CD4-positive, alpha-beta T cell treated with Interferon alpha-2 for 1 hour (primary cell): ENCODE measurements around the gene RPL34.
"Not testable (repeated sequence)": the region's sequence is repeated elsewhere in the genome, so short reads cannot be mapped to it uniquely, and the experiment has no call there.

Experiments used
- DNase-seq, 2 donors: peaks; one replicate each; pipeline ENCODE4 v3.0.0-alpha.2; 2020 to 2022

Gene RPL34

DNA sequence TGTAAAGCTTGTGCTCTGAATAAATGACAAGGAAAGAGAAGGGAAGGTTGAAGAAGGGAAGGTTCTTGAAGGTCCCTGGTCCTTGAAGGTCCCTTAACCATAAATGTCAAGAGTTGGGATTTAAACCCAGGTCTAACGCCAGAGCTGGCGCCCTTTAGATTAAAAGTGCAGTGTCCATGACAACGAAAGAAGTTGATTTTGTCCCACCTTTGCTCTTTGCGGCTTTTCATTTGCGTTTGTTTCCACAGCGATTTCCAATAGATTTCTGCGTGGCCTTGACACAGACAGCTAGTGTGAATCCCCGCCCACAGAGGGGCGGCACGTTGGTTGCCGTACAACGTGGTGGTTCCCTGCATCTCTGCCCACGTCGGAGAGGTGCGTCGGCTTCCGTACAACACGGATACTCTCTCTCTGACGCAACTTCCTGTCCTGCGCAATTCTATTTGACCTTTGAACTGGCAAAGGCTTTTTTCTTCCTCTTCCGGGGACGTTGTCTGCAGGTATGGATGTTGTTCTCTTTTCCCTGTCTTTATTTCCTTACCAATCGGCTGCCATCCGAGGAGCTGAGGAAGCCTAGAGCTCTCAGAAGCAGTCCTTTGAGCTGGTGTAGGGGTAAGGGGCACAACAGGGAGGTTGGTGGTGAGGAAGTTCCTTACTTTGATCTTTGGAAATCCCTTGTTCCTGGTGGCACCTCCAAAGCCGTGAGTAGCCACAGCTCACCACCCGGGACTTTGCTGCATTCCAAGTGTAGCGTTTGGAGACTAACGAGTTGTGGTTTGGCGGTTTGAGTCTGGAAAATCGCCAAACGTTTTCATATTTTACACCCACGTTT lies at the start of gene RPL34:
Gene RPL34 (plus strand): TSS at position 476 of the 832 bp plus-strand sequence. CDS start 1,384 bp downstream, outside the sequence.
- DNase-seq: peak; percentile 98

GRCh38 chr4:108570993-108571569 lies 49.3 kb upstream of the RPL34 start:
- DNase-seq: no peak

DNA sequence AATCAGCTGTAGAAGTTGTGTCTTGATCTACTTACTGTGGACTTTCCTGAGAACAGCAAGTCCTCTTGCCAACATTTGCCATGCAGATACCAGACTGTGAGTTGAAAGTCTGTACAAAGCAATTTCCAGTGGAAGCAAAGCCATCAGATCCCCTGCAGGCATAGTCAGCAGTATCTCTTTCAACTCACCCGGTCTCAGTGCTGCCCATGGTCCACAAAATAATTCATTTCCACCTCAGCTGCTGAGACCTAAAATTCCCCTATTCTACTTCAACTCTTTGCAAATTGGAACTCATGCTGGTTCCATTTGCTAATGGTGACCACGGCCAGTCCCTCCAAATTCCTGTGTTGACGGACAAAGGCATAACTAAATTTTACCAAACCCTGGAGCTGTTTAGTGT lies 46.0 kb upstream of the RPL34 start:
- no peak for DNase-seq

DNA sequence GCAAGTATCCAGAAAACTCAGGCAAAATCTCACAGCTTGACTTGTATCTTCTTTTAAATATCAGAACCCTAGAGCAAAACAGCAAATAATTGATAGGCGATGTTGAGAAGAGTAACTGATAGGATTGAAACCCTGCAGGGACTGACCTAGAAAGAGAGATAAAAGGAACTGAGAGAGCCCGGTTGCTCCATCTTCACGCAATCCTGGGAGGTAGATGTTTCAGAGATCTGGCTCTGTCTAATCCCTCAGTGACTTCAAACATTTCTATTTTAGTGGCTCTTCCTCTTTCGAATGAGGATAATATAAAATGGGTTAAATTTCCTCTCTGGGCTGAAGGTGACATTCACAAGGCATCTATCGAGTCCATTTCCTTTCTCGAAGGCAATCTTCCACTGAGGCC lies 39.3 kb upstream of the RPL34 start:
- DNase-seq: no peak

- no peak for DNase-seq
Measured at GRCh38 chr4:108586778-108587177, 33.6 kb upstream of the RPL34 start.

DNA sequence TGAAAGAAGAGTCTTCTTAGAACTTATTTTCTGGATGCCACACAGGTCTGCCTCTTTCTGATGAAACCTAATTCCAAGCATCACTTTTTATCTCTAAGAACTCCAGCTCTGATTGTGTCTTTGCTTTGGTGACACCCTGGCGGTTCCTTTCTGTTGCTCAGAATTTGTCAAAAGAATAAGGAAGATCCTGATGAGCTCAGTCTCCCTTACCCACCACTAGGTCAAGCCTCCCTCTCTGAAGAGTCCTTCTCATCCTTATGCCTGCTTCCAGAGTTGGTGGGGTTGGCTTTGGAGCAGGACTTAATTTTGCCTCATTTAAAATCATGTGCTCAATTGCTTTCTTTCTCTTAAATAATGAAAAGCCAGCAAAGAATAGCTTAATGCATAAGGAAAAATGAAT lies 31.5 kb upstream of the RPL34 start:
- DNase-seq: no peak

- no peak for DNase-seq
Measured at GRCh38 chr4:108589961-108590360, 30.4 kb upstream of the RPL34 start.

- no peak for DNase-seq
Measured at GRCh38 chr4:108590776-108591175, 29.6 kb upstream of the RPL34 start.

- no peak for DNase-seq
Measured at GRCh38 chr4:108592674-108592986, 27.7 kb upstream of the RPL34 start.

- DNase-seq: not testable (repeated sequence)
Measured at GRCh38 chr4:108594296-108594695, 26.1 kb upstream of the RPL34 start.

DNA sequence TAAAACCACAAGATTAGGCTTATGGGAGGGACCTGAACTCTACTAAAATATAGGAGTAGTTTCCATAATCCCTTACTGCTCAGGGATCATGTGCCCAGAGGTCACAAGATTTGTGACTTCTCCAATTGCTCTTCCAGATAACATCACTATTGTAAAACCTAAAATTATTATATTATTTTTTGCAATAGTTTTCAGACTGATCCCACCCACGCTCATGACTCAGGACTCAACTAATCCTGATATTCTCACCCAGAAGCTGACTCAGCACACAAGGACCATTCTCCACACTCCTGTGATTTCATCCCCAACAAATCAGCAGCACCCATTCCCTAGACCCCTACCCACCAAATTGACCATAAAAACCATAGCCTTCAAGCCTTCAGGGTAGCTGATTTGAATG lies 24.0 kb upstream of the RPL34 start:
- no peak for DNase-seq

DNA sequence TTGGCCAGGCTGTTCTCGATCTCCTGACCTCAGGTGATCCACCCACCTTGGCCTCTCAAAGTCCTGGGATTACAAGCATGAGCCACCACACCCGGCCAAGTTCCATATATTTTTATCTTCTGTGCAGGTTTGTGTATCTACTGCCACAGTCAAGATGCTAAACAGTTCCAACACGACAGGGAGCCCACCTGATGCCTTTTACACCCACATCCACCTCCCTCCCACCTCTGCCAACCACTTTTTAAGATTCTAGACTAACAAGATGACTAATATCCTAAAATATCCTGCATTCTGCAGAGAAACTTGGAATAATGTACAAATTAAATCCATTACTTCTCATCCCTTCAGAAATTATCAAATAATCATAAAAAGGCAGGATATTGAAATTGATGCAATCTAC lies 19.3 kb upstream of the RPL34 start:
- DNase-seq: no peak

- DNase-seq: no peak
Measured at GRCh38 chr4:108601532-108601931, 18.8 kb upstream of the RPL34 start.

DNA sequence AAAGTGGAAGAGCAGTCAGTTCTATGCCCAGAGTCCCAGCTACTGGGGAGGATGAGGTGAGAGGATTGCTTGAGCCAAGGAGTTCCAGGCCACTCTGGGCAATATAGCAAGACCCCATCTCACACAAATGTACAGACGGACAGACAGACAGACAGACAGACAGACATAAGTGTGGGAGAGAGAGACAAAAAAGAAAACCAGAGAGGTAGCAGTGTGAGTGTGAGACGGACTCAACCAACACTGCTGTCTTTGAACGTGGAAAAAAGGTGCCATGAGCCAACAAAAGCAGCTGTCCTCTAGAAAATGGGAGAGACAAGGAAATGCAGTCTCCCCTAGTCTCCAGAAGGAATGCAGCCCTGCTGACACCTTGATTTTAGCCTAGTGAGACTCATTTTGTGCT lies 18.2 kb upstream of the RPL34 start:
- no peak for DNase-seq

- no peak for DNase-seq
Measured at GRCh38 chr4:108607079-108607815, 13.1 kb upstream of the RPL34 start.

- no peak for DNase-seq
Measured at GRCh38 chr4:108611365-108611764, 9.0 kb upstream of the RPL34 start.

- DNase-seq: no peak
Measured at GRCh38 chr4:108612365-108612764, 8.0 kb upstream of the RPL34 start.

- peak in 1 of 2 donors; percentile 43 for DNase-seq
Measured at GRCh38 chr4:108619372-108620100, 840 bp upstream of the RPL34 start.

- no peak for DNase-seq
Measured at GRCh38 chr4:108620933-108621905, 843 bp downstream of the RPL34 start.

DNA sequence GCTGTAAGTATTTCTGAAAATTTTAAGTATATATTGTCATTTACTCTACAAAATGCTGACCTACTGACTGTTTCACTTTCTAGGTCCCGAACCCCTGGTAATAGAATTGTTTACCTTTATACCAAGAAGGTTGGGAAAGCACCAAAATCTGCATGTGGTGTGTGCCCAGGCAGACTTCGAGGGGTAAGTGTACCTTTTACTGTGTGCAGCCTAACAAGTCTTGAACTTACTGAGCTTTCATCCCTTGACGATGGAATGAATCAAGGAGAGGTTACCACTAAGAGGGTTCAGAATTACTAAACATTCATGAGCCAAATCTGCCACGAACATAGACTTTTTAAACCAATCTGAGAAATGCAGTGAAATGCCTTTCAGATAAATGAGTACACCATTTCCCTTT lies 1.6 kb downstream of the RPL34 start:
- DNase-seq: peak in 1 of 2 donors; percentile 20

DNA sequence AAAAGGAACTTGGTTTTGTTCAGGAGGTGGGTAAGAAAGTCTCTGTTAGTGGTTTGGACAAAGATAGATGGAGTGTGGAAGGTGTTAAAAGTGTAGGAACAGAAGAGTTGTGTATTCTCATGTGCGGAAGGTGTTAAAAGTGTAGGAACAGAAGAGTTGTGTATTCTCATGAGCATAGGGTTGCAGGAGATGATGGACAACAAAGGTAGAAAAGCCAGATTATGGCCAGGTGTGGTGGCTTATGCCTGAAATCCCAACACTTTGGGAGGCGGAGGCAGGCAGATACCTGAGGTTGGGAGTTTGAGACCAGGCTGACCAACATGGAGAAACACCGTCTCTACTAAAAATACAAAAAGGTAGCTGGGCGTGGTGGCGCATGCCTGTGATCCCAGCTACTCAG lies 2.5 kb downstream of the RPL34 start:
- DNase-seq: no peak
